GM13976 (cell line): ENCODE measurements around the gene ENTPD8.

Experiments
- DNase-seq: peaks from one replicate; pipeline ENCODE4 v3.0.0; 2012; ENCODE audit warnings: low spot score
- in situ Hi-C: fragments of 300-500 bp; cut with MboI; formaldehyde crosslinking; loops from one replicate; pipeline ENCODE4 v1.12.0; 2022; ENCODE audit warnings: low sequenced_read_pairs, mixed read lengths, inconsistent platforms; ENCODE audit not compliant: unreplicated experiment
- TF ChIP-seq, protein P1 (sequence below): IDR thresholded peaks from 2 replicates; pipeline ENCODE4 v1.5.1; 2012; ENCODE audit warnings: borderline replicate concordance, mild to moderate bottlenecking; ENCODE audit not compliant: insufficient read depth; ENCODE audit errors: extremely low read depth, missing control alignments, control extremely low read depth

ENTPD8 gene

DNA sequence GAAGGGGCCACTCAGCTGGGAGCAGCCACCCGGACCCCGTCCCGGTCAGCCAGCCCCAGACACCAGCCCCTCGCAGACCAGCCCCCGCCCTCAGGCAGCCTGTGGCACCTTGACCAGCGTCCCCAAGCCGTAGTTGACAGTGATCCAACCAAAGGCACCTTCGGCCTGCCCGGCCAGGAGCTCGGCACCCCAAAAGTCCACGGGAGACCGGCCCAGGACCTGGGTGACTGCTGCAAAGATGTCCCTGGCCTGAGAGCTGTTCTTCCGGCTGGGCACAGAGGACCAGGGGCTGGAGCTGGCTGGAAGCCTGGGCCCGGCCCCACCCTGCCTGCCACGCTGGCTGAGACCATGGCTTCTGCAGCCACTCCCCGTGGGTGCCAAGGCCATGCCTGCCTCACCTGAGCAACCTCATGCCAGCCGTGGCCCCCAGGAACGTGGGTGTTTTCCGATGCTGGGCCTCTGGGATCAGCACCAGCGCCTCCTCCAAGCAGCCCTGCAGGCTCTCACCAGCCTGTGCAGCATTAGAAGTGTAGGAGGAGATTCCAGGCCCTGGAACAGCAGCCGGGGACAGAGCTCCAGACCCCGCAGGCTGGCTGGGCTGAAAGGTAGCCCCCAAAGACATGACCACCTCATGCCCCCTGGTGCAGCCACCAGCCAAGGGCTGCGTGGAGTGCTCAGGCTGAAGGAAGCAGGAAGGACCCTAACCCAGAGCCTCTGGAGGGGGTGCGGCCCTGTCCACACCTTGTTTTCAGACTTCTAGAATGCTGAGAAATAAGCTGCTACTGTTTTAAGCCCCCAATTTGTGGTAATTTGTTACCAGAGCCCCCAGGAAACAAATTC is 4.2 kb downstream of the ENTPD8 start:
- in situ Hi-C loops, result no loop called here
- no peak for DNase-seq
- TF ChIP-seq, protein P1, sequence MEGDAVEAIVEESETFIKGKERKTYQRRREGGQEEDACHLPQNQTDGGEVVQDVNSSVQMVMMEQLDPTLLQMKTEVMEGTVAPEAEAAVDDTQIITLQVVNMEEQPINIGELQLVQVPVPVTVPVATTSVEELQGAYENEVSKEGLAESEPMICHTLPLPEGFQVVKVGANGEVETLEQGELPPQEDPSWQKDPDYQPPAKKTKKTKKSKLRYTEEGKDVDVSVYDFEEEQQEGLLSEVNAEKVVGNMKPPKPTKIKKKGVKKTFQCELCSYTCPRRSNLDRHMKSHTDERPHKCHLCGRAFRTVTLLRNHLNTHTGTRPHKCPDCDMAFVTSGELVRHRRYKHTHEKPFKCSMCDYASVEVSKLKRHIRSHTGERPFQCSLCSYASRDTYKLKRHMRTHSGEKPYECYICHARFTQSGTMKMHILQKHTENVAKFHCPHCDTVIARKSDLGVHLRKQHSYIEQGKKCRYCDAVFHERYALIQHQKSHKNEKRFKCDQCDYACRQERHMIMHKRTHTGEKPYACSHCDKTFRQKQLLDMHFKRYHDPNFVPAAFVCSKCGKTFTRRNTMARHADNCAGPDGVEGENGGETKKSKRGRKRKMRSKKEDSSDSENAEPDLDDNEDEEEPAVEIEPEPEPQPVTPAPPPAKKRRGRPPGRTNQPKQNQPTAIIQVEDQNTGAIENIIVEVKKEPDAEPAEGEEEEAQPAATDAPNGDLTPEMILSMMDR, result no peak

DNA sequence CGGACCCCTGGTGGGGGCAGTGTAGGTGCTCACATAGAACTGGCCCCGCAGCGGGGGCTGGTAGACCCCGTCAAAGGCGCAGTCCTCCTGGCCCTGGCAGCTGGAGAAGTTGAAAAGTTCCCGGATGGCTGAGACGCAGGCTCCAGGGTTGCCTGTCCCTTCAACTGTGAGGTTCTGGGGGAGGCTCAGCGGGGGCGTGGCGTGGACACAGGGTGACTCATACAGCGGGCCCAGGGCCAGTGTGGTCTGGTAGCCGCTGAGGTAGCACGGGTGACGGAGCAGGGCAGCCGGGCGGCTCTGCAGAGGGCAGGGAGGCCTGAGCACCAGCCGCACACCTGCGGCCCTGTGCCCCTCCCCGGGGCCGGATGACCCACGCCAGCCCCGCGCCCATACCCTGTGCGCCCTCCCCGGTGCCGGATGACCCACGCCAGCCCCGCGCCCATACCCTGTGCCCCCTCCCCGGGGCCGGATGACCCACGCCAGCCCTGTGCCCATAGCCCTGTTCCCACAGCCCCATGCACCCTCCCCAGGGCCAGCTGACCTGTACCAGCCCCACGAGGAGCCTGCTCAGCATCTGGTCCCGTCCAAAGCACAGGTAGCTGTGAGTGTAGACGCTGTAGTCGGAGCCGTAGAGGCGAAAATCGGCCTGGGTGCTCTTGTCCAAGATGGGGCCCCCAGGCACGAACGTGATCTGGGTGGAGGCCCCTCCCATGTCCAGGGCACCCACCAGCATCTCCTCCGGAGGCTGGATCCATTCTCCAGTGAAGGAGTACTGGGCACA is 5.0 kb downstream of the ENTPD8 start:
- TF ChIP-seq, protein P1, result no peak
- in situ Hi-C loops, result no loop called here
- DNase-seq, result no peak

DNA sequence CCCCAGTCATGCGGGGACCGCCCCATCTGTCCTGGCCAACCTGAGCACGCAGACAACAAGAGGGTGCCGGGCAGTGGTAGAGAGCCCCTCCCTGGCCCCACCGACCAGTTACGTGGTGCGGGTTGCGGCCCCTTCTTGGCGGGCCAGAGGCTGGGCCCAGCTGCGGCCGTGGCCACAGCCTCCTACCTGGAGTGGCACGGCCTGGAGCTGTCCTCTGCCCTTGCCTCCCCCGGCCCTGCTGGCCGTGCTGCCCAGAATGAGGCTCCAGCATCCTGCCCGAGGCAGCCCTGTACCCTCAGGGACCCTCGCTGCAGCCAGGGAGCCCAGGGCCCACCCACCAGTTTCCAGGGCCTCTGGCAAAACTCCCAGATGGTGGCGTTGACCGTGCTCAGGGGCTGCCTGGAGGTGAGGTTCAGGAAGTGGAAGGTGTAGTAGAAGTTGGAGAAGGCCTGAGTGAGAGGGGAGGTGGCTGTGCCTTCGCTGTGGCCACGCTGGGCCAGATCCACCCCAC is 5.7 kb downstream of the ENTPD8 start:
- TF ChIP-seq, protein P1, result no peak
- in situ Hi-C loops, result no loop called here
- DNase-seq, result no peak

DNA sequence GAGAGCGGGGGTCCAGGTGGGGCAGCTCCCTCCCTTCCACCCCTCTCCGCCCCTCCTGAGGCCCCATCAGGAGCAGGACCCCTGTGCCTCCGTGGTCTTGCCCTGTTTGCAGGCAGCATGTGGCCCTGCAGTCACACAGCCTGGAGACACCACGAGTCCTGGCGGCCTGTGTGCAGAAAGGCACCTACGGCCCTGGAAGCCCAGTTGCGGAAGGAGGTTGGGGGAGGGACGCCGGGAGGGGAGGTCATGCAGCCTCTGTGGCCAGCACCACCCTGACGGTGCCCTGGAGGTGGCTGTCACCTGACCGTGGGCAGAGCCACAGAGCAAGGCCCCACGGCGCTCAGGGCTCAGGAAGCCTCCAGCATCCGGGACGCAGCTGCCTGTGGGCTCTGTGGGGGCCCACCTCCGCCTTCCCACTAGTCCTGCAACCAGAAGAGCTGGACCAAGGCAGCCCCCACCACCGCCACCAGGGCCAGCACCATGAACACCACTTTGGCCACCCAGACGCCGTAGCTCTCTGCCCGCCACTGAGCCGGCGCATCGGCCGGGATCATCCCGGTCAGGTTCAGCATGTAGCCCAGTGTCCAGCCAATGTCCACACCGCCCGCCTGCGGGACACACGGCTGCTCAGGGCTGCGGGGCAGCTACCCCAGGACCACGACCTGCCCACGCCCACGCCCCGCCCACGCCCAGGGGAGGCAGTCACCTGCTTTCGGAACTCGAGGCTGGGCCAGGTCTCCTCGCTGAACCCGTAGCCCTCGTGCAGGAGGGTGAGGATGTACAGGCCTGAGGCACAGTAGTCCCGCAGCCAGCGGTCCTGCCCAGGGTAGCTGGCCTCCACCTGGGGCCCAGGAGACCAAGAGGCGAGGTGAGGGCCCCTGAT is 6.4 kb downstream of the ENTPD8 start:
- no peak for DNase-seq
- in situ Hi-C loops, result no loop called here
- TF ChIP-seq, protein P1, result no peak

DNA sequence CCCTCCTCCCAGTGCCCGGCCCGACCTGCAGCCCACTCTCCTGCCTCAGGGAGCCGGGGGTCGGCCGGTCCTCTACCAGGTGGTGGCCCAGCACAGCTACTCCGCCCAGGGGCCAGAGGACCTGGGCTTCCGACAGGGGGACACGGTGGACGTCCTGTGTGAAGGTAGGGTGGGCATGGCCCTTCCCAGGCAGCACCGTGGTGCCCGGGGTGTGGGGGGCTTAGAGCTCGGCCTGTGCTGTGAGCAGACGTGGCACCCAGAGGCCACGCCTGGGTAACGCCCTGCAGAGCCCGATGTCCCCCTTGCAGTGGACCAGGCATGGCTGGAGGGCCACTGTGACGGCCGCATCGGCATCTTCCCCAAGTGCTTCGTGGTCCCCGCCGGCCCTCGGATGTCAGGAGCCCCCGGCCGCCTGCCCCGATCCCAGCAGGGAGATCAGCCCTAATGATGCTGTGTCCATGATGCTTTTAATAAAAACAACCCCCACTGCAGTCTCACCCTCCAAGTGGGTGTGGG is 7.2 kb downstream of the ENTPD8 start:
- TF ChIP-seq, protein P1, result no peak
- in situ Hi-C loops, result no loop called here
- DNase-seq, result no peak
